Esophagus muscularis mucosa (tissue), 4 donors: ENCODE data around the gene PRPF6. TPM values are rescaled to one million over a fixed set of nuclear protein-coding genes. Genes with fewer than 3 reads are reported as not detected.
"Not testable (repeated sequence)": the region's sequence is repeated elsewhere in the genome, so short reads cannot be mapped to it uniquely, and the experiment has no call there.

Source experiments
- DNase-seq: peaks from one replicate; pipeline ENCODE4 v3.0.0-alpha.2; 2017; ENCODE audit errors: extremely low spot score
- H3K27ac ChIP-seq, 4 donors: fragments of 200-600 bp; sonication (generic); replicated peaks in 1 of 4; 1 replicate in 3 of 4; 2 replicates in 1 of 4; pipeline ENCODE4 v1.5.1; 2016 to 2019; ENCODE audit warnings: mild to moderate bottlenecking in 1 of 4
- H3K27me3 ChIP-seq, 4 donors: fragments of 200-600 bp; sonication (generic); one replicate each; pipeline versions ENCODE4 v1.5.1 to v1.6.0; 2016 to 2019
- H3K36me3 ChIP-seq, 4 donors: fragments of 200-600 bp; sonication (generic); one replicate each; pipeline ENCODE4 v1.5.1; 2016 to 2019
- H3K4me1 ChIP-seq, 4 donors: fragments of 200-600 bp; sonication (generic); one replicate each; pipeline ENCODE4 v1.5.1; 2016 to 2019
- H3K4me3 ChIP-seq, 4 donors: fragments of 200-600 bp; sonication (generic); 1 replicate in 2 of 4; 2 replicates in 2 of 4; pipeline ENCODE4 v1.5.1; 2016 to 2019; ENCODE audit warnings: mild to moderate bottlenecking in 4 of 4, moderate library complexity in 1 of 4
- H3K9me3 ChIP-seq, 4 donors: fragments of 200-600 bp; sonication (generic); 1 replicate in 3 of 4; 2 replicates in 1 of 4; pipeline ENCODE4 v1.5.1; 2016 to 2019
- CTCF ChIP-seq, 3 experiments: fragments of 200-600 bp in 2 of 3; fragments of 450-650 bp in 1 of 3; sonication (generic) in 2 of 3; IDR thresholded peaks; one replicate each; pipeline ENCODE4 v1.5.1; 2017 to 2019; ENCODE audit warnings: antibody characterized with exemption in 3 of 3, mild to moderate bottlenecking in 2 of 3, moderate library complexity in 1 of 3
- EP300 ChIP-seq: sonication (generic); formaldehyde crosslinking; IDR thresholded peaks from one replicate; pipeline ENCODE4 v1.6.1; 2017; ENCODE audit warnings: antibody characterized with exemption
- POLR2A ChIP-seq: fragments of 450-650 bp; IDR thresholded peaks from one replicate; pipeline ENCODE4 v1.6.1; 2017; ENCODE audit warnings: antibody characterized with exemption, moderate library complexity, mild to moderate bottlenecking, low read depth
- POLR2AphosphoS5 ChIP-seq, 2 donors: sonication (generic); formaldehyde crosslinking; IDR thresholded peaks; one replicate each; pipeline ENCODE4 v1.6.1; 2017; ENCODE audit warnings: antibody characterized with exemption in 2 of 2
- WGBS: methylation state at CpG from one replicate; pipeline ENCODE4 v1.1.5; 2018; 5-methylcytosine and 5-hydroxymethylcytosine counted together
- intact Hi-C: fragments of 100-400 bp; cut with DNase I; formaldehyde crosslinking; loops from one replicate; pipeline ENCODE4 v1.15.1; 2023
- total RNA-seq, 4 donors: library from RNA; depleted of rRNA; stranded (reverse); fragments of >200 nt; gene quantifications; one replicate each; pipeline versions ENCODE4 v1.1.0 to v1.2.1, GENCODE V29; 2016

The PRPF6 gene
- total RNA-seq, 4 donors from 2014 or later = 46.1 to 64.9 (median 58.7) TPM

- intact Hi-C loops = no loop called here
- Histone ChIP-seq H3K27me3 (no peaks in the 10 kb centered on the region), H3K27ac (no peak overlapping the region), H3K4me3 (no peak overlapping the region), H3K9me3 (no peaks in the 10 kb centered on the region), H3K4me1 (peaks cover 34 to 39% (median 38%) of the 10 kb centered on the region in 4 donors), H3K36me3 (peaks cover 19 to 51% (median 50%) of the 10 kb centered on the region in 4 donors)
- TF ChIP-seq CTCF (IDR thresholded peaks at IDR 0.05) (no peak), POLR2A (no peak), POLR2AphosphoS5 (IDR thresholded peaks at IDR 0.05) (no peak), EP300 (no peak)
- WGBS = 62% methylated on average over 4 of the region's 4 CpGs
- no peak for DNase-seq
Measured at GRCh38 chr20:63958471-63958870, 22.5 kb upstream of the PRPF6 start.

- no peaks in the 10 kb centered on the region for H3K27me3 ChIP-seq
- no peak overlapping the region for H3K4me3 ChIP-seq
- DNase-seq = no peak
- WGBS = 67% methylated on average over 5 of the region's 10 CpGs
- TF ChIP-seq POLR2AphosphoS5 (IDR thresholded peaks at IDR 0.05) (no peak), EP300 (no peak), CTCF (IDR thresholded peaks at IDR 0.05) (no peak), POLR2A (no peak)
- H3K4me1 ChIP-seq = peaks cover 27 to 33% (median 32%) of the 10 kb centered on the region in 4 donors
- intact Hi-C loops = no loop called here
- no peaks in the 10 kb centered on the region for H3K9me3 ChIP-seq
- no peak overlapping the region for H3K27ac ChIP-seq
- H3K36me3 ChIP-seq = peaks cover 25 to 58% (median 56%) of the 10 kb centered on the region in 4 donors
Measured at GRCh38 chr20:63958964-63959698, 21.8 kb upstream of the PRPF6 start.

GRCh38 chr20:63959699-63960075 is 21.2 kb upstream of the PRPF6 start:
- peaks cover 25 to 63% (median 59%) of the 10 kb centered on the region in 4 donors for H3K36me3 ChIP-seq
- 87% methylated on average over 17 of the region's 17 CpGs for WGBS
- H3K4me3 ChIP-seq = no peak overlapping the region
- intact Hi-C loops = no loop called here
- DNase-seq = no peak
- no peaks in the 10 kb centered on the region for H3K9me3 ChIP-seq
- H3K27ac ChIP-seq = no peak overlapping the region
- H3K4me1 ChIP-seq = peaks cover 21 to 27% (median 26%) of the 10 kb centered on the region in 4 donors
- H3K27me3 ChIP-seq = no peaks in the 10 kb centered on the region
- TF ChIP-seq EP300 = no peak
- no peak for TF ChIP-seq POLR2AphosphoS5 (IDR thresholded peaks at IDR 0.05)
- TF ChIP-seq CTCF (IDR thresholded peaks at IDR 0.05) = no peak
- no peak for TF ChIP-seq POLR2A

- intact Hi-C loops, H3K4me3 ChIP-seq, H3K27ac ChIP-seq, H3K27me3 ChIP-seq, DNase-seq, H3K9me3 ChIP-seq: not testable (repeated sequence)
- Histone ChIP-seq H3K36me3 (peaks cover 25 to 64% (median 58%) of the 10 kb centered on the region in 4 donors), H3K4me1 (peaks cover 16 to 18% (median 16%) of the 10 kb centered on the region in 4 donors)
- WGBS = 93% methylated on average over 5 of the region's 15 CpGs
Measured at GRCh38 chr20:63960654-63961621, 20.0 kb upstream of the PRPF6 start.
